ENCODE results near the gene MMP1. TPM values are rescaled to one million over a fixed set of nuclear protein-coding genes. Genes with fewer than 3 reads are reported as not detected.

Gene MMP1
- total RNA-seq = 1.3 and 4.9 TPM in 2 replicates

DNA sequence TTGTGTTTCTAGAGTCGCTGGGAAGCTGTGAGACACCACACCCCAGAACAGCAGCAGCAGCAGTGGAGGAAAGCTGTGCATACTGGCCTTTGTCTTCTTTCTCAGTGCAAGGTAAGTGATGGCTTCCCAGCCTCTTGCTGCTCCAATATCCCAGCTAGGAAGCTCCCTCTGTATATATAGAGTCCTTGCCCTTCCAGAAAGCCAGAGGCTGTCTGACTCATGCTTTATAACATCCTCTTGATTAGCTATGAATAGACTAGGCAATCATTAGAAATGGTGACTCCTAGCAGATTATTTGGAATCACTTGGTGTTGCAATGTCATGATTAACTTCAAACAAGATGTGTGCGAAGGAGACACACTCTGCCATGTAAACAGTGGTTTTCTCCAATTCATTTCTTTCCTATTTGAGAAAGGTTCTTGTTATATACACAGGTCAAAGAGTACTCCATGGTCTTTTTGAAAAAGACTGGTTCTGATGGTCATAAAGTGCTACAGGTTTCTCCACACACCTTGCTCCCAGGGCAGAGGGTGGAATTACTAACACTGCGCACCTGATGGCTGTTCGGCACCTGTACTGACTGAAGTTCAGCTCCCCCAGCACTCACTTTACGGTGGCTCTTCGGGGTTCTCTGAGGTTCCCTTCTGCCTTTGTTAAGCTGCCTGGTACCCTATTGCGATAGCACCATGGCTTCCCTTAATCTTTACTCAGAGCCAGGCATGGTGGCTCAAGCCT, at the start of gene MMP1:
MMP1 (minus strand) TSS at position 149 of the 735 bp plus-strand sequence; CDS start at position 81, 68 bp downstream.
- DNase-seq (ENCODE audit: low read depth) = peak; percentile 95

DNA sequence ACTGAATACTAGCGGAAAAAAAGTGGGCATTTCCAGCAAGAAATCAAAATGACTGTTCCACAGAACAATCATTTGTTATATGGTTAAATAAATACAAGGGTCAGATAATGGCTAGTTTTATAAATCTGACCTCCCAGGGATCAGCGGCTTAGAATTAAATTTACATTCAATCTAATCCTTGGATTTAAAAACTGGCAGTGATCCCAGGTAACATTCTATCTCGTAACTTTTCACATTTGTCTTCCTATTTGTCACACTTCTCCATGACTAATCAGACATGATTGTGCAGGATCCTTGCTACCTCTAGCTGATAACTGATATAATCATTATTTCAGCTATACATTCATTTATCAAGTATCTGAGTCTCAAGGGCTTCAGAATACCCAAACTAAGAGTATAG, 48.3 kb upstream of the MMP1 start:
- no peak for DNase-seq (ENCODE audit: low read depth)

DNA sequence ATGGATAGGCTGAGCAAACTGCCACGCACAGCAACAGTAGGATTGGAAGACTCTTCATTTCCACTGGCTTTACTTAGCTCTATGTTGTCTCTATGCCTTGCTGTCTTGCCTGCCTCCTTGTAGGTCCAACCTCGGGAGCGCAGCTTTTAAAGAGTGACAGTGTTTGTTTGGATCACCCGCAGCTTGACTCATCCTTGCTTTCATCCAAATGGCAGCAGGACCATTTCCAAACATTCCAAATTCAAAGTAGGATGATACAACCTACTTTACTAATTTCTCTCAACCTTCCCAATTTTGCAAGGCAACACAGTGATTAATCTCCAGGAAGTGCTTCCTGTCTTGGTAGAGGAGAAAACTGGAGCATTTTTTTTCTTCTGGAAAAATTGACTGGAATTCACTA, 45.5 kb upstream of the MMP1 start, which contains the start of gene MMP3:
MMP3 (minus strand) TSS at position 121 of the 400 bp plus-strand sequence; CDS start at position 58, 63 bp downstream.
- DNase-seq (ENCODE audit: low read depth) = no peak

DNA sequence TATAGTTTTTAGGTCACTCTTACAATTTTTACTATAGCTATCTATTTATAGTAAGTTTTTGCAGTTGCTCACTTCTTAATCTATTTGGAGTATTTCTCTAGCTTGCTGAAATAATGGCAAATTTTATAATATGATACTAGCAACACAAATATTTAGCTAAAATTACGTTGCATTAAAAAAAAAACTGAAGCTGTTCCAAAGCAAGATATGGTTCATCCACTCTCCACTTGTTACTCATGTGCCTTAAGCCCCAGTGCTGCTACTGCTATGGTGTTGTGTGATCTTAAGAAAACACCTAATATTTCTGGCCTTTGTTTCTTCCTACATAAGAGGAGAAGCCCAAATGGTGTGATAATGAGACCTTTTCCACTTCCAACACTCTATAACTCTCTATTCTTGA, 45.0 kb upstream of the MMP1 start:
- DNase-seq (ENCODE audit: low read depth) = no peak

DNA sequence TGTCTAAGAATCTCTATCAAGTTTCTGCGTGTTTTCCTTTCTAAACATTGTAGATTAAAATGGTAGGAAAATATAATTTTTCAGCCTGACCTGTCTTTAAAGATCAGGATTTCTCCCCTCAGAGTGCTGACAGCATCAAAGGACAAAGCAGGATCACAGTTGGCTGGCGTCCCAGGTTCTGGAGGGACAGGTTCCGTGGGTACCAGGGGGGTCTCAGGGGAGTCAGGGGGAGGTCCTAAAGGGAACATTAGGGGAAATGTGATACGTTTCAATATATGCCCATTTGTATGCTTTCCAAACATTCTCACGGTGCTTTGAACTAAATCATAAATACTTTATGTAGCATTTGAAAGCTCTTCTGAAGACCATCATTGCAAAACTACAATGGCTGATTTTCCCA, 42.1 kb upstream of the MMP1 start:
- DNase-seq (ENCODE audit: low read depth) = no peak

DNA sequence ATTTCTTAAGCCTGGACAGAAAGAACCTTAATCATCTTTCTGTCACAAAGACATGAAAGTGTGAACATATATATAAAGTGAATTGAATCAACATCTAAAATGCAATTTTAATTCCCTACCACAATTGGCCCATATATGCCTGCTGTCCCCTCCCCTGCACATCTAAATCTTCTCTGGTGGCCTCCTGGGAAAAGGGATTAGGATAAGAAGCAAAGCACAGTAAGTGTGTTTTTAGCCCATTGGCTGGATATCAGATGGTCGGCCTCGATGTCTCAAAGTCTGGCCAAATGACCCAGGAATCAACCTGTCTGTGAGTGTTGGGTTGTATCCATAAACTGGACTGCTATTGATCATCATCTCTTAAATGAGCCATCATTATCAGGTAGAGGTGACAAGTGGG, 39.7 kb upstream of the MMP1 start:
- DNase-seq (ENCODE audit: low read depth) = no peak

DNA sequence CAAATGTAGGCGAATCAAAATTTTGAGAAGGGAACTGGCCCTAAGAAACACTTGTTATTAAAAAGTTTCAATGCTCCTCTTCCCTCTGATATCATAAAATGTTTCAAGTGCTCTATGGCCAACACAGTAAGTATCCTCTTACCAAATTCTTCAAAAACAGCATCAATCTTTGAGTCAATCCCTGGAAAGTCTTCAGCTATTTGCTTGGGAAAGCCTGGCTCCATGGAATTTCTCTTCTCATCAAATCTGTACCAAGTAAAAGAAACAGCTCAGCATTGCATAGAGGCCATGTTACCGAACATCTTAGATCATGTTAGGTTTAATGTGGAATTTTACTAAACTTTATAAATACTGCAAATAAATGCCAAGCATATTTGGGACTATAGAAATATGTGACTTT, 39.2 kb upstream of the MMP1 start:
- no peak for DNase-seq (ENCODE audit: low read depth)

DNA sequence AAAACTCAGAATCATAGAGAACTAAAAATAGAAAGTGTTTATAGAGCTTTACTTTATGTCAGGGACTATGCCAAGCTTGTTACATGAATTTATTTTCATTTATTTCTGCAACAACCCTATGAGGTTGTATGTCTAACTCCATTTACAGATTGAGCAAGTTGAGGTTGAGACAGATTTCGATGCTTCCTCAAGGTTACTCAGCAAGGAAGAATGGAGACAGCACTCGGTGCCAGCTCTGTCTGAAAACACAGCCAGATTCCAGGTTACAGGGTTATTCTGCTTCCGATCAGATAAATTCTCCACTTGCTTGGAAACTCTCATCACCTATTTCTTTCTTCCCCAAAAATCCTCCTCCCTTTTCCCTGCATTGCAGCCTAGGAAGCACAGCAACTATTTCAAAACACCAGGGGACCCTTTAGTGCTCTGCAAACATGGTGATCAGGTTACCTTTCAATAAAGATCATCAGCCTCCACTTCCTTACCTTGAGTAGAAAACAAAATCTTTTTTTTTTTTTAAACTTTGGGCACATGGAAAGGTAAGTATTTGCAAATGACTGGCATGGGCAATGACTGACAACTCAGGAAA, 38.4 kb upstream of the MMP1 start:
- peak; percentile 52 for DNase-seq (ENCODE audit: low read depth)

DNA sequence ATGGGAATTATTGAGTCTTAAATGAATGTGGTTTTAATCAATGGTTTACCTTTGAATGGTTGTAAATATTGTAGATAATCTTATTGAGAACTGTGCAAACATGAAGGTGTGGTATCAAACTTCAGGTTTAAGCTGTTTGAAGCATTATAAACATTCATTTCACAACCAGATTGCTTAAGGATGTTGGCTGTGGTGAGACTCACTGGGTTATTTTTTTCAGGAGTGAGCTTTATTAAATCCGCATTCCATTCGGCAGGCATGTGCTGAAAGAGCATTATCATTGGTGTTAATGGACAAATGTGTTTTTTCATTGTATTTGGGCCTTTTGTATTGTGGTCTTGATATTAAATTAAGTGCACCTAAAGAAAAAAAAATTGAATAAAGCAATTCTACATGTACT, 35.8 kb upstream of the MMP1 start:
- peak; percentile 48 for DNase-seq (ENCODE audit: low read depth)

DNA sequence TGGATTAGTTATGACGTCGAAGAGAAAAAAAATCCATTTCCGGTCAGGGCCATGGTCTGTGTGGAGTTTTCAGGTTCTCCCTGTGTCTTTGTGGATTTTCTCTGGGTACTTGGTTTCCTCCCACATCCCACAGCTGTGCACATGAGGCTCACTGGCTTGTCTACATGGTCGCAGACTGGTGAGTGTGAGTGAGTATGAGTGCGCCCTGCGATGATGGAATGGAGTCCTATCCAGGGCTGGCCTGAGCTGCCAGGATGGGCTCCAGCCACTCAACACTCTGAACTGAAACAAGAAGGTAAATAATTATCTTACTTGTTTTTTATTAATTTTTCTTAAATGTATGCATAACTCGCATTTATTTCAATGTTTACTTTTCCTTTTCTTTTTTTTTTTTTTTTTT, 34.7 kb upstream of the MMP1 start:
- DNase-seq (ENCODE audit: low read depth) = no peak

DNA sequence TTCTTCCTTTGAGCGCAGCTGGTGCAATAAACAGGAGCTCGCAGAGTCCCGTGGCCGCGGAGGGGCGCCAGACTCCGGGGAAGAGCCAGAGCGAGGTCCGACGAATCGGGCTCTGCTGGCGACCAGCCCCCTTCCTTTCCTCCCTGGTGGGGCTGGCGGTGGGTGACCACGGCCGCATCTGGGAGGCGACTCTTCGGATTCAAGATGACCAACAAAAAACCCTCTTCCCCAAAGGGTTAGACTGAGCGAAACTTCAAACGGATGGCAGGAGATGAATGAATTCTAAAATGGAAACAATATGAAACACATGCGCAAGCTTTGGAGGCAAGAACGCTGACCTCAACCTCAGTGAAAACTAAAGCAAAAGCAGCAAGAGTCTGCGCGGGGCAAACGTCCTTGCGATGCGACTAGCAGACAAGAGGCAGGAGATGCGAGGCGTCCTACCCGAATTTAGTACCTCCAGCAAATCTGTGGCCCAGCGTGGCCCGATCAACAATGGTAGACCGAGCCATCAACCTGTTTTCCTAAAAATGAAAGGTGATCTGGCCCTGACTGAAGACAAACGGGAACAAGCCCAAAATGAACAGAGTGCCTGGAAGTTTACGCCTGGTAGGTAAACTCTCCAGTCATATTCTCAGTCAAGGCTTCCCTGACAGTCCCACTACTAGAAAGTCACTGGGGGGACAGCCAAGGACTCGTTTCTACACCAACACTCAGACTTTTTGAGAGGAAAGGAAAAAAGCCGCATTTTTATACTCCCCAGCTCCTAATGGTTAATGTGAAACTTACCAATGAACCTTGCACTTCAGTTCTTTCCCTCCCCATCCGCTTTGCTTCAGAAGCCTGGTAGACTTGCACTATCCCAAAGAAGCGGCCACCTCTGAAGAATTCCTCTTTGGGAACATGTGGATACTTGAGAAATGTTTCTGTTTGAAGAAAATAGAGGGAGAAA, 33.8 kb upstream of the MMP1 start:
- peak; percentile 53 for DNase-seq (ENCODE audit: low read depth)

DNA sequence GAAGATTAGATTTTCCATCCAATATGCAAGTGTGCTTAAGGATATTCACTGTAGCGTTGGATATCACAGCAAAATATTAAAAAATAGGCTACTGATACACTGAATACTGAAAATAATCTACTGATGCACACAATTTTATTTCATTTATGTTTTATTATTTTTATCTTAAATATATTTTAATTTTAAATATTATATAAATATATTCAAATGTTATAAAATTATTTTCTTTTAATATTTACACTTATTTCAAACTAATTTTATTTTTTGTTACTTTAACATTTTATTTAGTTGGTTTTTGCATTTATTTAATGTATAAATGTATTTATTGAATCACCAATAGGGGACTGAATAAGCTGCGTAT, 33.1 kb upstream of the MMP1 start:
- DNase-seq (ENCODE audit: low read depth) = no peak

DNA sequence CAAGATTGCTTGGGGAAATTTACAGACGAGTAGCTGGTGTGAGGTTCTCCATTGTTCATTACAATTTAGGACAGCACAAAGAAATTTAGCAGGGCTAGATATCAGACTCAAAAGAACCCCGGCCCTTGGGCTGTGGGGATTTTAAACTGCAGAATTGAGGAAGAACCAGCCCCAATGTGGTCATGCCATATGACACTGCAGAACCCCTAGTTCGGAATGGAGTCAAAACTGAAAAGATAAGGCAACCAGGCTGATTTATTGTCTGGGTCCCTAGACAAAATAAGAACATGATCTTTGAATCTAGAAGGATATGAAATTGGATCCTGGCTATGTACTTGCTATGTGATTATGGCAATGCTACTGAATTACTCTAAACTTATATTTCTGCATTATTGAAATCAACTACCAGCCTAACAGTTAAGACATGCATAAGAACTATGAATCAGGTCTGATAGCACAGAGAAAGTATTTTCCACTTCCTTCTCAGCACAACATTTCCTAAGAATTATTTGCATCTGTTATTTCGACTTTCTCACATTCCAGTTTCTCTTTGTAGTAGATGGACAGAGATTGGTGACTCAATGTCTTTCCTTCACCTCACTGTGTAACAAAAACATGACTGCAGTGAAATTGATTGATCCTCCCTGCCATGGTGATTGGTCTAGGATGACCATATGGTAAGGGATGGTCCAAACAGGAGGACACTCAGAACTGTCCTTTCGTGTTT, 32.2 kb upstream of the MMP1 start:
- DNase-seq (ENCODE audit: low read depth) = no peak

DNA sequence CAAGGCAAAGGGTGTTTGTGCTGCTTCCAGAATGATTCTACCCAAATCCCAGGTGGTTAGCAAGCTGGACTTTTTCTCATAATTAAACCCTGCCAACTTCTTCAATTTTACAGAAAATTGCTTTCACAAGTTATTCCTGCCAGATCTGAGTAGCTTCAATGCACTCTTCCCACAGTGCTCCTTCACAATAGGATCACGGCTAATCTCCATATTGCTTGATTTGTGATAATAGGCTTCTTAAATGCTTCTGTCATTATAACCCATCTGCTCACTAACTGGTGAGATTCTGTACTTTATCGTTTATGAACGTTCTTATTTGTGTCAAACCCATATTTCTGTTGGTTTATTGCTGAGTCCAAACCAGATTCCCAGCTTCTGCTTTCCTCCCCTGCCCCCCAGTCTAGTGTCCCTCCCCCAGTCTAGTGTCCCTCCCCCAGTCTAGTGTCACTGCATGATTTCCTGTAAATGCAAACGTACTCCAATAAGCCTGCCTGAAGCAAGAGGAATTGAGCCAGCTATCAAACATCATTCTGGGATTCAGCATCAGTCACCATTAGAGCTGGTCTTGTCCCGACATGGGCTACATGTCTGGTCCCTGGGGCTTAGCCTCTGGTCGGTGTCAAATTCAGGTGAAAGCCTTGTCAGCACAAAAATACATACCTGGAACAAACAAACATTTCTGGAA, 31.5 kb upstream of the MMP1 start:
- no peak for DNase-seq (ENCODE audit: low read depth)

DNA sequence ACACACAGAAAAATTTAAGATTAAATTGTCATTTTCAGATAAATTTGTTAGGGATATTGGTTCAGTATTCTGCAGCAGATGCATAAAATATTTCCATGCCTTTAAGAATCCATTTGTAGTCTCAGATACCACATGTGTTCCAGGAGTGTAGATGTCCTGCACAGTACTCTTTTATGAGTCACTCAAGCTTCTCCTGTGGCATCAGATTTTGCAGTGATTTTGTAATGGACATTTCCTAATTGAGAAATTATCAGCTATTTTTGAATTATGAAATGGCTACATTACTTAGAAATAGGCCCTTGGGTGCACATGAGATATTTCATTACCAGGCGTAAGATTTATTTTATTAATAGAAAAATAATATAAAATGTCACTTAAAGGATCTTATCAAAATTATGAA, 26.6 kb upstream of the MMP1 start:
- DNase-seq (ENCODE audit: low read depth) = no peak

DNA sequence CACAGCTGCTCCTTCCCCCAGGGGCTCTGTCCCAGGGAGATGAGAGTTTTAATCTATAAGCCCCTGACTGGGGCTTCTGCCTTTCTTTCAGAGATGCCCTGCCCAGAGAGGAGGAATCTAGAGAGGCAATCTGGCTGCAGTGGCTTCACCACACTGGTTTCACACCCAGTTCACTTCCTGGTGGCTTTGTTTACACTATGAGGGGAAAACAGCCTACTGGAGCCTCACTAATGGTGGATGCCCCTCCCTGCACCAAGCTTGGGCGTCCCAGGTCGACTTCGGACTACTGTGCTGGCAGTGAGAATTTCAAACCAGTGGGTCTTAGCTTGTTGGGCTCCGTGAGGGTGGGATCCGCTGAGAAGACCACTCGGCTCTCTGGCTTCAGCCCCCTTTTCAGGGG, 21.5 kb upstream of the MMP1 start:
- DNase-seq (ENCODE audit: low read depth) = no peak

DNA sequence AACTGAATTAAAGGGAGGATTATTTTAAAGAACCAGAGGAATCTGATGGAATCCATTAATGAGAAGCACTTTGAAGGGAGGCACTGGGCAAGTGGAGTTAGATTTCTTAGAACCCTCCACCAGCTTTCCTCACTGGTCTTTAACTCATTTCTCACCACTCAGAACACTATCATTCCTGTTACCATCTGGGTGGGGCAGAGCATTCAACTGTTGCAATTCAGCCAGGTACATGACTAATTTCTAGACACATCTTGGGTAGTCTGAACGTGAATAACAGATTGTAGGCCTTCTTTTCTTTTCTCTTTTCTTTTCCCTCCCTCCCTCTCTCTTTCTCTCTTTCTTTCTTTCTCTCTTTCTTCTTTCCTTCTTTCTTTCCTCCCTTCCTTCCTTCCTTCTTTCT, 15.5 kb upstream of the MMP1 start:
- DNase-seq (ENCODE audit: low read depth) = no peak

DNA sequence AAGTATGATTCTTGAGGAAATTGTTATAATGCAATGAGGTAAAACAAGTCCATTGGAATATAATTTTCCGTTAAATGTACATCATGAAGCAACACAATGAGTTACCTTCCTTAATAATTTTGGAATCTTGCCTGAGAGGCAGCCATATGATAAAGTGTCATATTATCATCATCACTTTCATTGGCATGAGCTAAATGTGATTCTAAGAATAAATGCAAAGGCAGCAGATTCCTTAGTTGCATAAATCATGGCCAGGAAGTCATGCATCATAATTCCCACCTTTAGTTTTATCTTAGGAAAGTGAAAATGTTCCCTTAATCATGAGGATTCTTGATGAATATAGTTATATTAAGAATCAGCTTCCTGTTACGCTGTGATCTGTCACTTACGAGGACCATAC, 14.2 kb upstream of the MMP1 start:
- DNase-seq (ENCODE audit: low read depth) = no peak

DNA sequence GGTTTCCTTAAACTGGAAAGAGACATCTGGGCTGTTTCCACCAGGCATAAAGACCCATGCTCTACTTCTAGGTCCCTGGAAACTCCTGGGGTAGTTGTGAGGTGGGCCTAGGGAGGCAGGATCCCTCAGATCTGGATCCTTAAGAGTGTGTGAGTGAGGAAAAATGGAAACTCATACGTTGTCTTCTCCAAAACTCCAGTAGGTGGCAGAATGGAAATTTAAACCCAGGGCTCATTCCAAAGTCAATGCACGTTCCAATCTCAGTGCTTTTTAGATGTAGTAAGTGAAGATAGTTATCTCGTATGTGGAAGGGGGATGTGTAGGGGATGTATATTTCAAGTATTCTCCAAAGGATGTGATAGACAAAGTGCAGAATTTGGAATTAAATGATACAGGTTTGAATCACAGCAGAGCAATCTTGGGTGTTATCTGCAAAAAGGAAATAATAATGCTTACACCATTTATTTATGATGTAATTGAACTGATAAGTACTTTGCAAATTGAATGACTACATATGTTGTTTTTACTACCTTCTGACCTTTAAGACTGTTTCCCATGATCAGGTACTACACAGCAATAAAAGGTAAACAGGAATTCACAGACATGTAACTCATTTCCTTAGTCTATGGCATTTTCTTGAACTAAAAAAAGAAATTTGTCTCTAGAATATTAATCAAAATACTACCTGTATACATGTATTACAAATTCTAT, 13.1 kb upstream of the MMP1 start:
- peak; percentile 44 for DNase-seq (ENCODE audit: low read depth)

DNA sequence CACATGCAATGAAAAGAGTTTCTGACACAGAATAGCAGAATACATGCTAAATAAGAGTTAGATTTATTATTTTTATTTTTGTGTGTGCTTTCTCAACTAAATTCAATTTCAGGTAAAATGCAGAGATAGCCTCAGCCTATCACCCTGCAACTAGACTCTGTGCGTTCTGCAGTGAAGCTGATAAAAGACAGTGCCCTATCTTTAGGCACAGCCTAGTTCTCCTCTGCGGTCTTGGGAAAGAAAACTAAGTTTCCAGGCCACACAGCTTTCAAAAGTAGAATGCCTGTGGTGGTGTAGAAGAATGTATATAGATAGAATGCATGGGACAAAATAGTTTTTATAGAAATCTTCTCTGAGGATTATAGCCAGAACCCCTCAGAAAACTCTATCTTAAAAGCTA, 12.0 kb upstream of the MMP1 start:
- no peak for DNase-seq (ENCODE audit: low read depth)

DNA sequence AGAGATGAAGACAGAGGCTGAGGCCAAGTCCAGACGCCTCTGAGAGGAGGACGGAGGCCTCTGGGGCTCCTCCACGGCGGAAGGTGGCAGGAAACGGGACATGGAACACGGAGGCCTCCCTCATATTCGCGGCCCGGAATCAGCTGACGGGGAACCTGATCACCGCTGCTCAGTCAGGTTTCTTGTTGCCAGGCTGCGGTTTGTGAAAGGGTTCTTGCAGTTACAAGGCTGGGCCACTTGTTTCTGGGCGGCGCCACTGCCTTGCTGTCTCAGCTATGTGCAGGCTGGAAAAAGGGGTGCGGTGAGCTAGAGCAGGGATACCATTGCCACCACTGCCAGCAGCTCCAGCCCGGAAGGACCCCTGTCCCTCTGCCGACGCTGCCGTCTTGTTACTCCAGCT, 10.0 kb upstream of the MMP1 start:
- peak; percentile 46 for DNase-seq (ENCODE audit: low read depth)
